ENCODE measurements around the gene CHKB.
A peak's percentile ranks its signal among the peaks of the same experiment; 100 is the strongest.

CHKB gene

GRCh38 chr22:50620593-50621355, 38.1 kb upstream of the CHKB start (continued):
- TF ChIP-seq, protein P1, sequence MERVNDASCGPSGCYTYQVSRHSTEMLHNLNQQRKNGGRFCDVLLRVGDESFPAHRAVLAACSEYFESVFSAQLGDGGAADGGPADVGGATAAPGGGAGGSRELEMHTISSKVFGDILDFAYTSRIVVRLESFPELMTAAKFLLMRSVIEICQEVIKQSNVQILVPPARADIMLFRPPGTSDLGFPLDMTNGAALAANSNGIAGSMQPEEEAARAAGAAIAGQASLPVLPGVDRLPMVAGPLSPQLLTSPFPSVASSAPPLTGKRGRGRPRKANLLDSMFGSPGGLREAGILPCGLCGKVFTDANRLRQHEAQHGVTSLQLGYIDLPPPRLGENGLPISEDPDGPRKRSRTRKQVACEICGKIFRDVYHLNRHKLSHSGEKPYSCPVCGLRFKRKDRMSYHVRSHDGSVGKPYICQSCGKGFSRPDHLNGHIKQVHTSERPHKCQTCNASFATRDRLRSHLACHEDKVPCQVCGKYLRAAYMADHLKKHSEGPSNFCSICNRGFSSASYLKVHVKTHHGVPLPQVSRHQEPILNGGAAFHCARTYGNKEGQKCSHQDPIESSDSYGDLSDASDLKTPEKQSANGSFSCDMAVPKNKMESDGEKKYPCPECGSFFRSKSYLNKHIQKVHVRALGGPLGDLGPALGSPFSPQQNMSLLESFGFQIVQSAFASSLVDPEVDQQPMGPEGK (tag by site-specific recombination; IDR thresholded peaks at IDR 0.05) = peak; percentile 94
- TF ChIP-seq ZNF639 (tag by site-specific recombination; IDR thresholded peaks at IDR 0.05) = no peak; the same call in 1 of the 2 replicates
- TF ChIP-seq IKZF3 (tag by site-specific recombination; IDR thresholded peaks at IDR 0.05) = peak; percentile 75
- TF ChIP-seq ZNF18 (tag by site-specific recombination; IDR thresholded peaks at IDR 0.05) = no peak
- TF ChIP-seq, protein P2, sequence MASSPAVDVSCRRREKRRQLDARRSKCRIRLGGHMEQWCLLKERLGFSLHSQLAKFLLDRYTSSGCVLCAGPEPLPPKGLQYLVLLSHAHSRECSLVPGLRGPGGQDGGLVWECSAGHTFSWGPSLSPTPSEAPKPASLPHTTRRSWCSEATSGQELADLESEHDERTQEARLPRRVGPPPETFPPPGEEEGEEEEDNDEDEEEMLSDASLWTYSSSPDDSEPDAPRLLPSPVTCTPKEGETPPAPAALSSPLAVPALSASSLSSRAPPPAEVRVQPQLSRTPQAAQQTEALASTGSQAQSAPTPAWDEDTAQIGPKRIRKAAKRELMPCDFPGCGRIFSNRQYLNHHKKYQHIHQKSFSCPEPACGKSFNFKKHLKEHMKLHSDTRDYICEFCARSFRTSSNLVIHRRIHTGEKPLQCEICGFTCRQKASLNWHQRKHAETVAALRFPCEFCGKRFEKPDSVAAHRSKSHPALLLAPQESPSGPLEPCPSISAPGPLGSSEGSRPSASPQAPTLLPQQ (tag by site-specific recombination; IDR thresholded peaks at IDR 0.05) = 0 out of 2 replicates have a peak, but pooled peaks have one; percentile 46
- no peak for TF ChIP-seq ZNF501 (tag by site-specific recombination; IDR thresholded peaks at IDR 0.05)
- peak; percentile 83; the same call in 1 of the 2 replicates for TF ChIP-seq ZBTB21 (tag by site-specific recombination; IDR thresholded peaks at IDR 0.05)
- TF ChIP-seq, protein P3, sequence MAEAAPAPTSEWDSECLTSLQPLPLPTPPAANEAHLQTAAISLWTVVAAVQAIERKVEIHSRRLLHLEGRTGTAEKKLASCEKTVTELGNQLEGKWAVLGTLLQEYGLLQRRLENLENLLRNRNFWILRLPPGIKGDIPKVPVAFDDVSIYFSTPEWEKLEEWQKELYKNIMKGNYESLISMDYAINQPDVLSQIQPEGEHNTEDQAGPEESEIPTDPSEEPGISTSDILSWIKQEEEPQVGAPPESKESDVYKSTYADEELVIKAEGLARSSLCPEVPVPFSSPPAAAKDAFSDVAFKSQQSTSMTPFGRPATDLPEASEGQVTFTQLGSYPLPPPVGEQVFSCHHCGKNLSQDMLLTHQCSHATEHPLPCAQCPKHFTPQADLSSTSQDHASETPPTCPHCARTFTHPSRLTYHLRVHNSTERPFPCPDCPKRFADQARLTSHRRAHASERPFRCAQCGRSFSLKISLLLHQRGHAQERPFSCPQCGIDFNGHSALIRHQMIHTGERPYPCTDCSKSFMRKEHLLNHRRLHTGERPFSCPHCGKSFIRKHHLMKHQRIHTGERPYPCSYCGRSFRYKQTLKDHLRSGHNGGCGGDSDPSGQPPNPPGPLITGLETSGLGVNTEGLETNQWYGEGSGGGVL (tag by site-specific recombination; IDR thresholded peaks at IDR 0.05) = peak; percentile 63; the same call in 1 of the 2 replicates
- no peak for TF ChIP-seq ZNF26 (tag by site-specific recombination; IDR thresholded peaks at IDR 0.05)
- no peak for TF ChIP-seq ZNF621 (tag by site-specific recombination; IDR thresholded peaks at IDR 0.05)
- peak; percentile 54; the same call in 1 of the 2 replicates for TF ChIP-seq ZXDB (tag by site-specific recombination; IDR thresholded peaks at IDR 0.05)
- TF ChIP-seq ZNF76 (tag by site-specific recombination; IDR thresholded peaks at IDR 0.05; ENCODE audit: borderline replicate concordance, low read depth) = no peak
- no peak for TF ChIP-seq ZFHX2 (tag by site-specific recombination; conservative IDR thresholded peaks at IDR 0.05)
- peak; percentile 45; the same call in 1 of the 2 replicates for TF ChIP-seq ZNF394 (tag by site-specific recombination; IDR thresholded peaks at IDR 0.05; ENCODE audit: borderline replicate concordance)
- no peak for TF ChIP-seq ZFP37 (tag by site-specific recombination; IDR thresholded peaks at IDR 0.05)
- 0 out of 2 replicates have a peak, but pooled peaks have one; percentile 20 for TF ChIP-seq ZNF366 (tag by site-specific recombination; conservative IDR thresholded peaks at IDR 0.05)
- no peak for TF ChIP-seq ZNF704 (tag by site-specific recombination; IDR thresholded peaks at IDR 0.05)
- TF ChIP-seq, protein P4, sequence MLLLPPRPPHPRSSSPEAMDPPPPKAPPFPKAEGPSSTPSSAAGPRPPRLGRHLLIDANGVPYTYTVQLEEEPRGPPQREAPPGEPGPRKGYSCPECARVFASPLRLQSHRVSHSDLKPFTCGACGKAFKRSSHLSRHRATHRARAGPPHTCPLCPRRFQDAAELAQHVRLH (tag by site-specific recombination; IDR thresholded peaks at IDR 0.05) = no peak
- TF ChIP-seq GLIS1 (tag by site-specific recombination; IDR thresholded peaks at IDR 0.05) = peak; percentile 27
- TF ChIP-seq REPIN1 (tag by site-specific recombination; IDR thresholded peaks at IDR 0.05; ENCODE audit: low read depth) = no peak
- TF ChIP-seq HOXC10 (CRISPR knock-in tag; IDR thresholded peaks at IDR 0.05) = no peak
- TF ChIP-seq INSM2 (tag by site-specific recombination; IDR thresholded peaks at IDR 0.05) = no peak
- peak; percentile 68 for TF ChIP-seq WT1 (tag by site-specific recombination; IDR thresholded peaks at IDR 0.05)
- no peak for TF ChIP-seq ZNF391 (tag by site-specific recombination; IDR thresholded peaks at IDR 0.05; ENCODE audit: borderline replicate concordance, low read depth)
- TF ChIP-seq ZNF16 (tag by site-specific recombination; IDR thresholded peaks at IDR 0.05; ENCODE audit: low read depth) = no peak
